Heart right ventricle (tissue), 16 donors: ENCODE data around the gene PMIS2. TPM values are rescaled to one million over a fixed set of nuclear protein-coding genes. Genes with fewer than 3 reads are reported as not detected.

Experiments used
- ATAC-seq, 8 donors: fragments of 200-7000 bp; cut with Tn5 transposase; one replicate each; pipeline ENCODE4 v1.9.1; 2020; ENCODE audit warnings: mild to moderate bottlenecking in 8 of 8, moderate library complexity in 8 of 8, moderate number of reproducible peaks in 1 of 8
- DNase-seq, 2 donors: peaks; one replicate each; pipeline ENCODE4 v3.0.0-alpha.2; 2020
- H3K27ac ChIP-seq, 10 donors: fragments of 200-600 bp; sonication (generic) in 2 of 10; one replicate each; pipeline versions ENCODE4 v1.5.0 to v1.8.0; 2020 to 2022; ENCODE audit warnings: mild to moderate bottlenecking in 3 of 10
- H3K27me3 ChIP-seq, 7 donors: fragments of 200-600 bp; one replicate each; pipeline ENCODE4 v1.8.0; 2021 to 2022; ENCODE audit warnings: mild to moderate bottlenecking in 2 of 7
- H3K36me3 ChIP-seq, 9 donors: fragments of 200-600 bp; sonication (generic) in 1 of 9; one replicate each; pipeline versions ENCODE4 v1.5.0 to v1.8.0; 2020 to 2022; ENCODE audit warnings: mild to moderate bottlenecking in 2 of 9
- H3K4me1 ChIP-seq, 9 donors: fragments of 200-600 bp; sonication (generic) in 1 of 9; one replicate each; pipeline versions ENCODE4 v1.5.0 to v1.8.0; 2020 to 2022; ENCODE audit warnings: mild to moderate bottlenecking in 4 of 9
- H3K4me3 ChIP-seq, 10 donors: fragments of 200-600 bp; sonication (generic) in 2 of 10; one replicate each; pipeline versions ENCODE4 v1.5.0 to v1.8.0; 2020 to 2022; ENCODE audit warnings: mild to moderate bottlenecking in 7 of 10, moderate library complexity in 2 of 10
- H3K9me3 ChIP-seq, 11 donors: fragments of 200-600 bp in 10 of 11; sonication (generic) in 2 of 11; one replicate each; pipeline versions ENCODE4 v1.5.0 to v1.8.0; 2013 to 2022; ENCODE audit warnings: mild to moderate bottlenecking in 2 of 11, control low read depth in 1 of 11, moderate library complexity in 1 of 11
- WGBS, 2 donors: extraction: QIAGEN DNeasy Blood & Tissue Kit; methylation state at CpG; one replicate each; pipeline ENCODE4 v1.1.7; 2013; ENCODE audit warnings: inconsistent platforms in 1 of 2; 5-methylcytosine and 5-hydroxymethylcytosine counted together
- intact Hi-C, 10 donors: fragments of 100-400 bp; cut with DNase I; formaldehyde crosslinking; loops; one replicate each; pipeline versions ENCODE4 v1.11.1 to v1.14.2; 2022
- polyA plus RNA-seq, 2 donors: library from polyadenylated mRNA; stranded (reverse); fragments of 200-250 nt; gene quantifications; one replicate each; pipeline ENCODE4 v1.2.3, GENCODE V29; 2013
- total RNA-seq, 10 donors: library from RNA; stranded (reverse); fragmentation: NEBNext Ultra II Directional in 3 of 10; extraction: Animal tissue kit (Norgen Biotek cat#: 25700) in 3 of 10; gene quantifications; one replicate each; pipeline versions ENCODE4 v1.2.1 to v1.2.4, GENCODE V29; 2021 to 2023
- TF ChIP-seq, protein P1 (sequence below), 9 donors: fragments of 200-600 bp; sonication (generic) in 2 of 9; IDR thresholded peaks; one replicate each; pipeline versions ENCODE4 v1.5.0 to v1.8.0; 2021 to 2022; ENCODE audit warnings: antibody characterized with exemption in 9 of 9, mild to moderate bottlenecking in 5 of 9, moderate library complexity in 1 of 9
- donor health status: Arrhythmogenic right ventricular cardiomyopathy.
- donor health status: ischemic (EF 13 %, LVEDD 7.1; RV severe dilation, severe dysfunction).
- donor health status: healthy with polysubstance abuse.
- donor health status: DM: no; HTN: yes; CAD: no.
- donor health status: DM: no; HTN: no; CAD: no.
- donor health status: ischemic (EF 25% LVEDD 6.9; RV normal size, moderate dysfunction).
- donor health status: ischemic (EF 25% LVEDD 5.7; RV mildly dilated, moderate dysfunction).
- donor health status: healthy.
- donor health status: DM: yes; HTN: yes; CAD: no.
- donor health status: Ischemic cardiomyopathy.
- donor health status: ischemic (EF 35%, LVEDD 5.7; RV mildly dilated, moderate dysfunction).
- donor health status: nonischemic (EF 11% LVEDD 7.7; RV severe dilation, severe dysfunction).
- donor health status: DM: yes; HTN: yes; CAD: no.
- donor health status: PGD.
- donor health status: ischemic (EF 29% LVEDD 5.4; RV normal size, mild dysfunction).
- donor health status: nonischemic (EF 23%, LVEDD 6.1; RV moderate dilation, normal function).

PMIS2 gene
- total and polyA plus RNA-seq, 12 donors = not detected

DNA sequence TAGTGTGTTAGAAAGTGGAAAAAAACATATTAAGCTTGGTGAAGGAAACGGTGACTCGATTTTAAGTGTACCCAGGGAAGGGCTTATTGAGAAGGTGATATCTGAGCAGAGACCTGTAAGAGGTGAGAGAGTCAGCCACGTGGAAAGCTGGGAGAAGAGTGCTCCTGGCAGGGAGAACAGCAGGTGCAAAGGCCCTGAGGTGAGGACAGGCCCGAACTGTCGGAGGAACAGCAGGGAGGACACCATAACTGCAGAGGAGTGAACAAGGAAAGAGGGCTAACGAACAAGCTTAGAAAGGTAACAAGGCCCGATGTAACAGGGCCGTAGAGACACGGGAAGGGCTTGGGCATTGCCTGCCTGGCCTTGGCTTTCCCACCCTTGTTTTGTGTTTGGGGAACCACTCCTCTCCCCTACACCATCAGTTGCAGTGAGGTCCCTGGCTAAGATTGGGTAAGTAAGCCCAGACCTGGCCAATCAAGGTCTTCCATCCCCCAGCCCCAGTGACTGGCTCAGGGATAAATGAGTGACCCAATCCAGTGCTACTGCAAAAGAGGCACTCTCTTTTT is 29.9 kb upstream of the PMIS2 start:
- TF ChIP-seq, protein P1, sequence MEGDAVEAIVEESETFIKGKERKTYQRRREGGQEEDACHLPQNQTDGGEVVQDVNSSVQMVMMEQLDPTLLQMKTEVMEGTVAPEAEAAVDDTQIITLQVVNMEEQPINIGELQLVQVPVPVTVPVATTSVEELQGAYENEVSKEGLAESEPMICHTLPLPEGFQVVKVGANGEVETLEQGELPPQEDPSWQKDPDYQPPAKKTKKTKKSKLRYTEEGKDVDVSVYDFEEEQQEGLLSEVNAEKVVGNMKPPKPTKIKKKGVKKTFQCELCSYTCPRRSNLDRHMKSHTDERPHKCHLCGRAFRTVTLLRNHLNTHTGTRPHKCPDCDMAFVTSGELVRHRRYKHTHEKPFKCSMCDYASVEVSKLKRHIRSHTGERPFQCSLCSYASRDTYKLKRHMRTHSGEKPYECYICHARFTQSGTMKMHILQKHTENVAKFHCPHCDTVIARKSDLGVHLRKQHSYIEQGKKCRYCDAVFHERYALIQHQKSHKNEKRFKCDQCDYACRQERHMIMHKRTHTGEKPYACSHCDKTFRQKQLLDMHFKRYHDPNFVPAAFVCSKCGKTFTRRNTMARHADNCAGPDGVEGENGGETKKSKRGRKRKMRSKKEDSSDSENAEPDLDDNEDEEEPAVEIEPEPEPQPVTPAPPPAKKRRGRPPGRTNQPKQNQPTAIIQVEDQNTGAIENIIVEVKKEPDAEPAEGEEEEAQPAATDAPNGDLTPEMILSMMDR (IDR thresholded peaks at IDR 0.05) = no peak
- no peaks in the 10 kb centered on the region for H3K36me3 ChIP-seq
- H3K4me3 ChIP-seq = no peak overlapping the region
- H3K9me3 ChIP-seq = no peaks in the 10 kb centered on the region
- peaks cover 2 to 9% (median 7%) of the 10 kb centered on the region in 9 donors for H3K4me1 ChIP-seq
- ATAC-seq = no peak
- no peak overlapping the region for H3K27ac ChIP-seq
- peaks cover 6 to 49% (median 46%) of the 10 kb centered on the region in 7 donors for H3K27me3 ChIP-seq
- WGBS, 2 donors = 87 to 88% methylated on average over 9 of the region's 9 CpGs
- intact Hi-C loops = loop anchor here in 1 of 10 donors (10.0 kb wide), 1 partner anchor 159 kb away; the partner anchor contains the start of gene KMT2B
- DNase-seq = no peak

DNA sequence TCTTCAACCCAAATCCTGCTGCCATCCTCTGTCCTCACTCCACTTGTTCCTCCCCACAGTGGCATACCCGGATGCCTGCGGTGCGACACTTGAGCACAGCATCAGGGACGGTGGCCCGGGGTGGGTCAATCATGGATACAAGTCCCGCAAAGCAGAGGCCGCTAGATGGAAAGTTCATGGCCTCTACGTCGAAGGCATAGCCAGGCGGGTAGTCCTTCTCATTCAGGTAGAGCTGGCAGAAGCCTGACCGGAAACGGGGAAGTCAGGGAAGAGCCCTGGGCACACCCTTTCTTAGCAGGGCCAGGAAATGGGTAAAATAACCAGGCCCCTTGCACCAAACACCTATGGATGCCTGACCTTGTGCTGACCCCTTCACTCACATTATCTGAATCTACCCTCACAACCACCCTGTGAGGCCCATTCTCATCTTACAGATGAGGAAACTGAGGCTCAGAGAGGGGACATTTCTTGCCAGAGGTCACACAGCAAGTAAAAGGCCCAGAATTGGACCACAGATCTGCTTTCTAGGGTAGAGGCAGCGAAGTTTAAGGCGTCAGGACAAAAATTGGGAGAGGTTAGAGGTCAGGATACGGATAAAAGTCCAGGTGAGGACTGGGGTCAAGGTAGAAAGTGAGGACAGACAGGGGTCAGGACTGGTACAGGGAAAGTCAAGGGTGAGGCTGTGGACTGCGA is 29.0 kb upstream of the PMIS2 start:
- H3K27ac ChIP-seq = no peak overlapping the region
- peaks cover 2 to 9% (median 7%) of the 10 kb centered on the region in 9 donors for H3K4me1 ChIP-seq
- intact Hi-C loops = loop anchor here in 1 of 10 donors (10.0 kb wide), 1 partner anchor 158 kb away; the partner anchor contains the start of gene KMT2B
- peak overlapping the region in 1 of 10 donors; percentile 13 for H3K4me3 ChIP-seq
- no peak for DNase-seq
- TF ChIP-seq, protein P1 (IDR thresholded peaks at IDR 0.05) = no peak
- peak in 1 of 8 donors; percentile 20 for ATAC-seq
- H3K9me3 ChIP-seq = no peaks in the 10 kb centered on the region
- no peaks in the 10 kb centered on the region for H3K36me3 ChIP-seq
- 82 to 83% methylated on average over 16 of the region's 16 CpGs for WGBS, 2 donors
- peaks cover 6 to 58% (median 50%) of the 10 kb centered on the region in 7 donors for H3K27me3 ChIP-seq

DNA sequence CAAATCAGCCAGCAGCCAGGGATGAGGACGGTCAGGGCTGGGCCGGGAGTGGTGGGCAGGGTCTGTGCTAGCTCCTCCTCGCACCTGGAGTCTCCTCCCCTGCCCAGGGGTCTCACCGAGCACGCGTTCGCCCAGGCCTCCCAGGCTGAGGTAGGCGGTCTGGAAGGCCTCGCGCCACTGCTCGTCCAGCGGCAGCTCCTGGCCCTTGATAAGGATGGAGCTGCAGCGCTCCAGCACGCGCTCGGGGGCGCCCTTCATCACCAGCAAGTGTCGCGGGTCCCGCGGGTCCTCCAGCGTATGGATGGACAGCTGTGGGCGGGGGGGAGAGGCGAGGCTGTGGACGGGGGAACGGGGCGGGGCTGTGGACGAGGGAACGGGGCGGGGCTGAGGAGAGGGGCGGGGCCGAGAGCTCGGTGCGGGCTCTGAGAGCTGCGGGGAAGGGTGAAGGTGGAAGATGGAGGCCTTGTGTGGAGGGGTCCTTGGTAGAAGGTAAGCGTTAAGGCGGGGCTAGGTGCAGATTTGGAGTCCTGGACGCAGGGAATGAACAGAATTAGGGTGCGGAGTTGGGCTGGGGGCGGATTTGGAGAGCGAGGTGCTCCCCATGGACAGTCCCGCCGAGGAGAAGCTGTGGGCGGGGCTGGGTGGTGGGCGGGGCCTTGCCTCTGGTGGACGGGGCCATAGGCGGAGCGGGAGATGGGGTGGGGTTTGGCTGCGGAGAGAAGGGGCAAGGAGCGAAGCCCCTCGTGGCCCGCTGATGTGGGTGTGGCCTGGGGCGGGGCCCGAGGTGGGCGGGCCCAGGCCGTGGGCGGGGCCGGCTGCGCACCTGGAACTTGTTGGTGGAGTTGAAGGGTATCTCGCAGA is 28.2 kb upstream of the PMIS2 start:
- ATAC-seq (peak; percentile 53 to 75 (median 68)), DNase-seq (peak; percentile 35 to 60)
- Histone ChIP-seq H3K27me3 (peaks cover 6 to 64% (median 57%) of the 10 kb centered on the region in 7 donors), H3K36me3 (no peaks in the 10 kb centered on the region), H3K27ac (no peak overlapping the region), H3K4me3 (peak overlapping the region in 8 of 10 donors; percentile 14 to 44 (median 38)), H3K9me3 (no peaks in the 10 kb centered on the region), H3K4me1 (peaks cover 2 to 9% (median 7%) of the 10 kb centered on the region in 9 donors)
- WGBS, 2 donors = 2 to 5% methylated on average over 57 to 60 of the region's 60 CpGs
- intact Hi-C loops = loop anchor here in 1 of 10 donors (10.0 kb wide), 1 partner anchor 157 kb away; the partner anchor contains the start of gene KMT2B
- TF ChIP-seq, protein P1 (IDR thresholded peaks at IDR 0.05) = no peak
